GM23338 (cell line): Measurements from ENCODE around the gene IQCM. TPM values are rescaled to one million over a fixed set of nuclear protein-coding genes. Genes with fewer than 3 reads are reported as not detected.

Experiments used
- ATAC-seq: fragments of 200-7000 bp; cut with Tn5 transposase; 3 replicates; pipeline ENCODE4 v1.9.1; 2020
- DNase-seq: peaks from one replicate; pipeline ENCODE4 v3.0.0-alpha.2; 2015; ENCODE audit warnings: low spot score
- H2AFZ ChIP-seq: fragments of 200-600 bp; sonication (generic); 2 replicates; pipeline ENCODE4 v1.8.0; 2016; ENCODE audit warnings: antibody characterized with exemption, mild to moderate bottlenecking, moderate library complexity
- H3F3A ChIP-seq: fragments of 200-600 bp; sonication (generic); replicated peaks from 2 replicates; pipeline ENCODE4 v1.8.0; 2017; ENCODE audit warnings: antibody characterized with exemption, mixed run types, low read depth
- H3K27ac ChIP-seq: fragments of 200-600 bp; sonication (generic); 2 replicates; pipeline ENCODE4 v1.6.1; 2016; ENCODE audit warnings: low read depth
- H3K27me3 ChIP-seq: fragments of 200-600 bp; sonication (generic); 2 replicates; pipeline ENCODE4 v1.8.0; 2016; ENCODE audit warnings: mild to moderate bottlenecking, mixed run types, moderate library complexity; ENCODE audit not compliant: insufficient read depth
- H3K36me3 ChIP-seq: fragments of 200-600 bp; sonication (generic); 2 replicates; pipeline ENCODE4 v1.8.0; 2016; ENCODE audit warnings: mild to moderate bottlenecking; ENCODE audit not compliant: insufficient read depth
- H3K4me1 ChIP-seq: fragments of 200-600 bp; sonication (generic); 2 replicates; pipeline ENCODE4 v1.8.0; 2016; ENCODE audit warnings: mild to moderate bottlenecking, moderate library complexity; ENCODE audit not compliant: insufficient read depth
- H3K4me2 ChIP-seq: fragments of 200-600 bp; sonication (generic); 2 replicates; pipeline ENCODE4 v1.7.1; 2017; ENCODE audit warnings: mixed run types
- H3K4me3 ChIP-seq: fragments of 200-600 bp; sonication (generic); 2 replicates; pipeline ENCODE4 v1.6.1; 2016; ENCODE audit warnings: mixed run types
- H3K79me2 ChIP-seq: fragments of 200-600 bp; sonication (generic); replicated peaks from 2 replicates; pipeline ENCODE4 v1.8.0; 2017; ENCODE audit warnings: mild to moderate bottlenecking; ENCODE audit not compliant: insufficient read depth
- H3K9me2 ChIP-seq: fragments of 200-600 bp; sonication (generic); 2 replicates; pipeline ENCODE4 v1.8.0; 2017; ENCODE audit not compliant: insufficient read depth
- H4K20me1 ChIP-seq: fragments of 200-600 bp; sonication (generic); replicated peaks from 2 replicates; pipeline ENCODE4 v1.8.0; 2017; ENCODE audit warnings: mild to moderate bottlenecking; ENCODE audit not compliant: insufficient read depth
- H3K27ac Mint-ChIP-seq: 2 replicates; pipeline ENCODE4 v1.8.0; 2020; ENCODE audit warnings: inconsistent platforms, mild to moderate bottlenecking, moderate library complexity, mixed read lengths
- H3K27me3 Mint-ChIP-seq: 3 replicates; pipeline ENCODE4 v1.8.0; 2022; ENCODE audit warnings: low read depth, mild to moderate bottlenecking, moderate library complexity, mixed read lengths, inconsistent platforms; ENCODE audit not compliant: insufficient read depth, poor library complexity
- H3K36me3 Mint-ChIP-seq: 3 replicates; pipeline ENCODE4 v1.8.0; 2021; ENCODE audit warnings: low read depth, mild to moderate bottlenecking, inconsistent platforms, moderate library complexity, mixed read lengths
- H3K4me1 Mint-ChIP-seq: 3 replicates; pipeline ENCODE4 v1.8.0; 2020; ENCODE audit warnings: mild to moderate bottlenecking, inconsistent platforms, mixed read lengths
- H3K4me3 Mint-ChIP-seq: 3 replicates; pipeline ENCODE4 v1.8.0; 2021; ENCODE audit warnings: moderate library complexity, mild to moderate bottlenecking, inconsistent platforms, mixed read lengths
- H3K9me3 Mint-ChIP-seq: 3 replicates; pipeline ENCODE4 v1.8.0; 2020; ENCODE audit warnings: moderate library complexity, mild to moderate bottlenecking, inconsistent platforms, mixed read lengths
- CREB1 ChIP-seq: fragments of 250-450 bp; sonication (Bioruptor Pico); IDR thresholded peaks from 2 replicates; pipeline ENCODE4 v1.5.0; 2020; ENCODE audit warnings: low read depth, mild to moderate bottlenecking, moderate library complexity
- ETS1 ChIP-seq: IDR thresholded peaks from 2 replicates; pipeline ENCODE4 v1.6.1; 2016; ENCODE audit warnings: antibody characterized with exemption
- EZH2 ChIP-seq: fragments of 200-600 bp; sonication (generic); IDR thresholded peaks from one replicate; pipeline ENCODE4 v1.8.0; 2017; ENCODE audit warnings: antibody characterized with exemption, mild to moderate bottlenecking, low read depth; ENCODE audit not compliant: unreplicated experiment
- EZH2phosphoT487 ChIP-seq: fragments of 200-600 bp; sonication (generic); IDR thresholded peaks from one replicate; pipeline ENCODE4 v1.8.1; 2018; ENCODE audit warnings: antibody characterized with exemption; ENCODE audit not compliant: unreplicated experiment
- JUNB ChIP-seq: IDR thresholded peaks from one replicate; pipeline ENCODE4 v1.6.1; 2016; ENCODE audit warnings: antibody characterized with exemption; ENCODE audit not compliant: unreplicated experiment
- NANOG ChIP-seq: IDR thresholded peaks from 2 replicates; pipeline ENCODE4 v1.6.1; 2016; ENCODE audit warnings: antibody characterized with exemption, borderline replicate concordance
- ZNF114 ChIP-seq: fragments of 250-450 bp; sonication (Bioruptor Pico); IDR thresholded peaks from 2 replicates; pipeline ENCODE4 v1.5.0; 2020; ENCODE audit warnings: mild to moderate bottlenecking, moderate library complexity
- ZNF331 ChIP-seq: fragments of 250-450 bp; sonication (Bioruptor Pico); IDR thresholded peaks from 2 replicates; pipeline ENCODE4 v1.5.0; 2020; ENCODE audit warnings: low read depth, mild to moderate bottlenecking, moderate library complexity
- ZNF462 ChIP-seq: fragments of 250-450 bp; sonication (Bioruptor Pico); IDR thresholded peaks from 2 replicates; pipeline ENCODE4 v1.5.0; 2020; ENCODE audit warnings: mild to moderate bottlenecking, moderate library complexity
- polyA plus RNA-seq: library from polyadenylated mRNA; unstranded; fragments of >200 nt; fragmentation: Nextera tagmentation; extraction: Ambion mirVana; gene quantifications from 2 replicates; pipeline ENCODE4 v1.2.1, GENCODE V29; 2016
- total RNA-seq: library from RNA; depleted of rRNA; stranded (reverse); fragments of >200 nt; shearing (Covaris generic); gene quantifications from 2 replicates; pipeline ENCODE4 v1.2.3, GENCODE V29; 2014
- TF ChIP-seq, protein P1 (sequence below): IDR thresholded peaks from one replicate; pipeline ENCODE4 v1.6.1; 2018; ENCODE audit warnings: antibody characterized with exemption; ENCODE audit not compliant: unreplicated experiment

IQCM gene
- total and polyA plus RNA-seq, 2 experiments from 2014 or later = not detected

GRCh38 chr4:149605601-149606378 lies 209.9 kb downstream of the IQCM start:
- Mint-ChIP-seq H3K9me3 (no peaks in the 10 kb centered on the region; the same call in 2 of the 3 replicates), H3K27me3 (peaks cover 3% of the 10 kb centered on the region), H3K36me3 (no peaks in the 10 kb centered on the region; the same call in 2 of the 3 replicates), H3K4me1 (peaks cover 6% of the 10 kb centered on the region; the same call in 2 of the 3 replicates), H3K4me3 (no peak overlapping the region), H3K27ac (peak overlapping the region; percentile 55; the same call in 1 of the 2 replicates)
- Histone ChIP-seq H3K4me2 (no peak overlapping the region), H3K36me3 (no peaks in the 10 kb centered on the region), H3F3A (no peaks in the 10 kb centered on the region), H3K4me1 (no peaks in the 10 kb centered on the region), H2AFZ (peak overlapping the region; percentile 77), H3K27me3 (no peaks in the 10 kb centered on the region), H4K20me1 (no peaks in the 10 kb centered on the region), H3K79me2 (no peaks in the 10 kb centered on the region), H3K4me3 (no peak overlapping the region), H3K27ac (no peak overlapping the region), H3K9me2 (no peaks in the 10 kb centered on the region)
- DNase-seq (peak; percentile 12), ATAC-seq (peak; percentile 54; the same call in 2 of the 3 replicates)
- no peak for TF ChIP-seq CREB1 (CRISPR knock-in tag)
- TF ChIP-seq ETS1 = no peak
- TF ChIP-seq ZNF462 = no peak
- no peak for TF ChIP-seq EZH2phosphoT487
- no peak for TF ChIP-seq ZNF331
- no peak for TF ChIP-seq NANOG
- TF ChIP-seq JUNB = no peak
- TF ChIP-seq, protein P1, sequence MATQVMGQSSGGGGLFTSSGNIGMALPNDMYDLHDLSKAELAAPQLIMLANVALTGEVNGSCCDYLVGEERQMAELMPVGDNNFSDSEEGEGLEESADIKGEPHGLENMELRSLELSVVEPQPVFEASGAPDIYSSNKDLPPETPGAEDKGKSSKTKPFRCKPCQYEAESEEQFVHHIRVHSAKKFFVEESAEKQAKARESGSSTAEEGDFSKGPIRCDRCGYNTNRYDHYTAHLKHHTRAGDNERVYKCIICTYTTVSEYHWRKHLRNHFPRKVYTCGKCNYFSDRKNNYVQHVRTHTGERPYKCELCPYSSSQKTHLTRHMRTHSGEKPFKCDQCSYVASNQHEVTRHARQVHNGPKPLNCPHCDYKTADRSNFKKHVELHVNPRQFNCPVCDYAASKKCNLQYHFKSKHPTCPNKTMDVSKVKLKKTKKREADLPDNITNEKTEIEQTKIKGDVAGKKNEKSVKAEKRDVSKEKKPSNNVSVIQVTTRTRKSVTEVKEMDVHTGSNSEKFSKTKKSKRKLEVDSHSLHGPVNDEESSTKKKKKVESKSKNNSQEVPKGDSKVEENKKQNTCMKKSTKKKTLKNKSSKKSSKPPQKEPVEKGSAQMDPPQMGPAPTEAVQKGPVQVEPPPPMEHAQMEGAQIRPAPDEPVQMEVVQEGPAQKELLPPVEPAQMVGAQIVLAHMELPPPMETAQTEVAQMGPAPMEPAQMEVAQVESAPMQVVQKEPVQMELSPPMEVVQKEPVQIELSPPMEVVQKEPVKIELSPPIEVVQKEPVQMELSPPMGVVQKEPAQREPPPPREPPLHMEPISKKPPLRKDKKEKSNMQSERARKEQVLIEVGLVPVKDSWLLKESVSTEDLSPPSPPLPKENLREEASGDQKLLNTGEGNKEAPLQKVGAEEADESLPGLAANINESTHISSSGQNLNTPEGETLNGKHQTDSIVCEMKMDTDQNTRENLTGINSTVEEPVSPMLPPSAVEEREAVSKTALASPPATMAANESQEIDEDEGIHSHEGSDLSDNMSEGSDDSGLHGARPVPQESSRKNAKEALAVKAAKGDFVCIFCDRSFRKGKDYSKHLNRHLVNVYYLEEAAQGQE = no peak
- TF ChIP-seq ZNF114 (CRISPR knock-in tag) = no peak
- TF ChIP-seq EZH2 = no peak
